HG03378 (cell line): ENCODE data around the gene ORM2.
"Not testable (repeated sequence)": the region's sequence is repeated elsewhere in the genome, so short reads cannot be mapped to it uniquely, and the experiment has no call there.

Experiments used
- ATAC-seq: cut with Tn5 transposase; IDR thresholded peaks from one replicate; pipeline ENCODE4 v1.9.1; 2021; ENCODE audit warnings: mild to moderate bottlenecking, moderate library complexity; ENCODE audit not compliant: unreplicated experiment

The ORM2 gene

GRCh38 chr9:114328937-114329624 is 588 bp upstream of the ORM2 start:
- not testable (repeated sequence) for ATAC-seq

- no peak for ATAC-seq
Measured at GRCh38 chr9:114330636-114331035, 967 bp downstream of the ORM2 start.

GRCh38 chr9:114331229-114332195 is 1.8 kb downstream of the ORM2 start:
- not testable (repeated sequence) for ATAC-seq

GRCh38 chr9:114332474-114333040 is 2.9 kb downstream of the ORM2 start:
- not testable (repeated sequence) for ATAC-seq

GRCh38 chr9:114333718-114334117 is 4.0 kb downstream of the ORM2 start:
- not testable (repeated sequence) for ATAC-seq

- no peak for ATAC-seq
Measured at GRCh38 chr9:114334490-114334889, 4.8 kb downstream of the ORM2 start.

GRCh38 chr9:114335745-114336144 is 6.1 kb downstream of the ORM2 start:
- ATAC-seq = no peak

- no peak for ATAC-seq
Measured at GRCh38 chr9:114336157-114336556, 6.5 kb downstream of the ORM2 start.

GRCh38 chr9:114336699-114337395 is 7.2 kb downstream of the ORM2 start:
- ATAC-seq = no peak

GRCh38 chr9:114338187-114338586 is 8.5 kb downstream of the ORM2 start:
- no peak for ATAC-seq

- ATAC-seq = peak; percentile 79
Measured at GRCh38 chr9:114339130-114339908, 9.7 kb downstream of the ORM2 start.

- ATAC-seq = no peak
Measured at GRCh38 chr9:114341152-114341830, 11.6 kb downstream of the ORM2 start.

GRCh38 chr9:114341991-114342390 is 12.3 kb downstream of the ORM2 start:
- no peak for ATAC-seq

- no peak for ATAC-seq
Measured at GRCh38 chr9:114342755-114343440, 13.2 kb downstream of the ORM2 start.

- no peak for ATAC-seq
Measured at GRCh38 chr9:114343471-114344187, 14.0 kb downstream of the ORM2 start.

- ATAC-seq = no peak
Measured at GRCh38 chr9:114344188-114344566, 14.5 kb downstream of the ORM2 start.

- no peak for ATAC-seq
Measured at GRCh38 chr9:114344692-114345091, 15.0 kb downstream of the ORM2 start.

GRCh38 chr9:114345493-114346065 is 15.9 kb downstream of the ORM2 start:
- ATAC-seq = no peak
